ENCODE data around the gene PRKCH.

The PRKCH gene

GRCh38 chr14:61459229-61459628 is 137.8 kb downstream of the PRKCH start:
- H3K27me3 ChIP-seq (ENCODE audit: insufficient read depth, low read length, poor library complexity), result no peaks in the 10 kb centered on the region
- H2AFZ ChIP-seq (ENCODE audit: low read depth, low read length), result no peak overlapping the region
- TF ChIP-seq CTCF (IDR thresholded peaks at IDR 0.05; ENCODE audit: borderline replicate concordance, extremely low read depth, low read length, poor library complexity, severe bottlenecking), result no peak
- no peak for TF ChIP-seq EZH2 (IDR thresholded peaks at IDR 0.05; ENCODE audit: borderline replicate concordance, low read depth, low read length, severe bottlenecking)
- no peak for ATAC-seq (ENCODE audit: insufficient read depth, low read depth)
- H3K9me3 ChIP-seq (ENCODE audit: insufficient read depth, low read length, severe bottlenecking), result no peaks in the 10 kb centered on the region
- peaks cover 97% of the 10 kb centered on the region for H3K36me3 ChIP-seq (ENCODE audit: insufficient read depth, low read length)
- peaks cover 62% of the 10 kb centered on the region for H3K79me2 ChIP-seq (ENCODE audit: insufficient read depth, low read length)
- H3K4me2 ChIP-seq (ENCODE audit: insufficient read depth, low read length), result no peak overlapping the region
- H3K4me3 ChIP-seq (ENCODE audit: low read depth in 1 of 2, low read length in 2 of 2), result no peak overlapping the region
- no peak for DNase-seq
- 0 out of 2 replicates have a peak, but pooled peaks cover 4% of the 10 kb centered on the region for H4K20me1 ChIP-seq (ENCODE audit: insufficient read depth, low read length)
- peak overlapping the region; percentile 48; the same call in 1 of the 2 replicates for H3K27ac ChIP-seq (ENCODE audit: low read length)
- no peak overlapping the region for H3K9ac ChIP-seq (ENCODE audit: low read depth, low read length)
- peaks cover 39% of the 10 kb centered on the region for H3K4me1 ChIP-seq (ENCODE audit: insufficient read depth, low read length)

GRCh38 chr14:61460063-61460462 is 138.7 kb downstream of the PRKCH start:
- H3K27me3 ChIP-seq (ENCODE audit: insufficient read depth, low read length, poor library complexity), result no peaks in the 10 kb centered on the region
- no peak overlapping the region for H3K4me3 ChIP-seq (ENCODE audit: low read depth in 1 of 2, low read length in 2 of 2)
- H2AFZ ChIP-seq (ENCODE audit: low read depth, low read length), result no peak overlapping the region
- ATAC-seq (ENCODE audit: insufficient read depth, low read depth) (no peak), DNase-seq (no peak)
- H4K20me1 ChIP-seq (ENCODE audit: insufficient read depth, low read length), result 0 out of 2 replicates have a peak, but pooled peaks cover 4% of the 10 kb centered on the region
- H3K4me1 ChIP-seq (ENCODE audit: insufficient read depth, low read length), result peaks cover 31% of the 10 kb centered on the region
- no peak overlapping the region for H3K4me2 ChIP-seq (ENCODE audit: insufficient read depth, low read length)
- H3K9me3 ChIP-seq (ENCODE audit: insufficient read depth, low read length, severe bottlenecking), result no peaks in the 10 kb centered on the region
- peaks cover 92% of the 10 kb centered on the region for H3K36me3 ChIP-seq (ENCODE audit: insufficient read depth, low read length)
- TF ChIP-seq EZH2 (IDR thresholded peaks at IDR 0.05; ENCODE audit: borderline replicate concordance, low read depth, low read length, severe bottlenecking) (no peak), CTCF (IDR thresholded peaks at IDR 0.05; ENCODE audit: borderline replicate concordance, extremely low read depth, low read length, poor library complexity, severe bottlenecking) (no peak)
- no peak overlapping the region for H3K9ac ChIP-seq (ENCODE audit: low read depth, low read length)
- H3K79me2 ChIP-seq (ENCODE audit: insufficient read depth, low read length), result peaks cover 61% of the 10 kb centered on the region
- peak overlapping the region; percentile 66; the same call in 1 of the 2 replicates for H3K27ac ChIP-seq (ENCODE audit: low read length)

- peaks cover 87% of the 10 kb centered on the region for H3K36me3 ChIP-seq (ENCODE audit: insufficient read depth, low read length)
- DNase-seq (peak; percentile 70), ATAC-seq (ENCODE audit: insufficient read depth, low read depth) (peak; percentile 66)
- H3K9ac ChIP-seq (ENCODE audit: low read depth, low read length), result no peak overlapping the region; the same call in 1 of the 2 replicates
- H3K9me3 ChIP-seq (ENCODE audit: insufficient read depth, low read length, severe bottlenecking), result no peaks in the 10 kb centered on the region
- H3K27me3 ChIP-seq (ENCODE audit: insufficient read depth, low read length, poor library complexity), result no peaks in the 10 kb centered on the region
- no peak overlapping the region for H2AFZ ChIP-seq (ENCODE audit: low read depth, low read length)
- no peak for TF ChIP-seq CTCF (IDR thresholded peaks at IDR 0.05; ENCODE audit: borderline replicate concordance, extremely low read depth, low read length, poor library complexity, severe bottlenecking)
- no peak for TF ChIP-seq EZH2 (IDR thresholded peaks at IDR 0.05; ENCODE audit: borderline replicate concordance, low read depth, low read length, severe bottlenecking)
- peaks cover 22% of the 10 kb centered on the region for H3K4me1 ChIP-seq (ENCODE audit: insufficient read depth, low read length)
- H4K20me1 ChIP-seq (ENCODE audit: insufficient read depth, low read length), result 0 out of 2 replicates have a peak, but pooled peaks cover 4% of the 10 kb centered on the region
- H3K4me2 ChIP-seq (ENCODE audit: insufficient read depth, low read length), result no peak overlapping the region
- no peak overlapping the region for H3K4me3 ChIP-seq (ENCODE audit: low read depth in 1 of 2, low read length in 2 of 2)
- H3K27ac ChIP-seq (ENCODE audit: low read length), result peak overlapping the region; percentile 66
- H3K79me2 ChIP-seq (ENCODE audit: insufficient read depth, low read length), result peaks cover 61% of the 10 kb centered on the region
Observed at GRCh38 chr14:61460718-61461611, 139.6 kb downstream of the PRKCH start.
